Fibroblast of skin of right biceps (primary cell): ENCODE results near the gene REM2.

Source experiments
- DNase-seq: peaks from one replicate; pipeline ENCODE4 v3.0.0-alpha.2; 2013

The REM2 gene

GRCh38 chr14:22875003-22875747 lies 7.8 kb upstream of the REM2 start:
- DNase-seq, result no peak

GRCh38 chr14:22875748-22876319 lies 7.2 kb upstream of the REM2 start:
- DNase-seq, result no peak

GRCh38 chr14:22877000-22877501 lies 6.0 kb upstream of the REM2 start:
- no peak for DNase-seq

GRCh38 chr14:22878271-22879246 lies 4.5 kb upstream of the REM2 start:
- no peak for DNase-seq

- DNase-seq, result no peak
Measured at GRCh38 chr14:22882064-22882463, 958 bp upstream of the REM2 start.

GRCh38 chr14:22882529-22883172 lies 371 bp upstream of the REM2 start:
- DNase-seq, result peak; percentile 46

GRCh38 chr14:22884076-22884737 lies 1.2 kb downstream of the REM2 start:
- no peak for DNase-seq

- no peak for DNase-seq
Measured at GRCh38 chr14:22884738-22885523, 1.9 kb downstream of the REM2 start.

- no peak for DNase-seq
Measured at GRCh38 chr14:22885975-22886374, 3.0 kb downstream of the REM2 start.

- DNase-seq, result peak; percentile 61
Measured at GRCh38 chr14:22886500-22887259, 3.7 kb downstream of the REM2 start.

- DNase-seq, result peak; percentile 77
Measured at GRCh38 chr14:22887260-22887989, 4.4 kb downstream of the REM2 start.

- DNase-seq, result no peak
Measured at GRCh38 chr14:22887990-22888378, 5.0 kb downstream of the REM2 start.

- no peak for DNase-seq
Measured at GRCh38 chr14:22888662-22889061, 5.6 kb downstream of the REM2 start.

GRCh38 chr14:22890416-22890815 lies 7.4 kb downstream of the REM2 start:
- DNase-seq, result no peak

- DNase-seq, result no peak
Measured at GRCh38 chr14:22892488-22892887, 9.5 kb downstream of the REM2 start.

- DNase-seq, result no peak
Measured at GRCh38 chr14:22893706-22894105, 10.7 kb downstream of the REM2 start.

GRCh38 chr14:22895402-22895801 lies 12.4 kb downstream of the REM2 start:
- DNase-seq, result no peak

- no peak for DNase-seq
Measured at GRCh38 chr14:22896356-22896755, 13.3 kb downstream of the REM2 start.

GRCh38 chr14:22896760-22897159 lies 13.7 kb downstream of the REM2 start:
- no peak for DNase-seq

GRCh38 chr14:22897357-22897756 lies 14.3 kb downstream of the REM2 start:
- DNase-seq, result no peak
